Suprapubic skin (tissue), 4 donors: ENCODE results near the gene PTMS. TPM values are rescaled to one million over a fixed set of nuclear protein-coding genes. Genes with fewer than 3 reads are reported as not detected.

Experiments used
- DNase-seq, 2 donors: peaks; one replicate each; pipeline ENCODE4 v3.0.0-alpha.2; 2019; ENCODE audit warnings: low spot score in 2 of 2
- H3K27ac ChIP-seq: fragments of 200-600 bp; sonication (generic); one replicate; pipeline ENCODE4 v1.5.1; 2019
- H3K27me3 ChIP-seq: fragments of 200-600 bp; sonication (generic); one replicate; pipeline ENCODE4 v1.5.1; 2019
- H3K36me3 ChIP-seq: fragments of 200-600 bp; sonication (generic); one replicate; pipeline ENCODE4 v1.5.1; 2019
- H3K4me1 ChIP-seq: fragments of 200-600 bp; sonication (generic); one replicate; pipeline ENCODE4 v1.5.1; 2019
- H3K4me3 ChIP-seq: fragments of 200-600 bp; sonication (generic); one replicate; pipeline ENCODE4 v1.5.1; 2019; ENCODE audit warnings: mild to moderate bottlenecking
- H3K9me3 ChIP-seq: fragments of 200-600 bp; sonication (generic); one replicate; pipeline ENCODE4 v1.5.1; 2019
- CTCF ChIP-seq, 2 donors: fragments of 200-600 bp in 1 of 2; fragments of 450-650 bp in 1 of 2; sonication (generic) in 1 of 2; IDR thresholded peaks; one replicate each; pipeline ENCODE4 v1.5.1; 2016 to 2019; ENCODE audit warnings: antibody characterized with exemption in 2 of 2, mild to moderate bottlenecking in 1 of 2, moderate library complexity in 1 of 2
- EP300 ChIP-seq: sonication (generic); formaldehyde crosslinking; IDR thresholded peaks from one replicate; pipeline ENCODE4 v1.6.1; 2017; ENCODE audit warnings: antibody characterized with exemption
- POLR2A ChIP-seq, 2 donors: fragments of 450-650 bp; IDR thresholded peaks; one replicate each; pipeline ENCODE4 v1.6.1; 2017; ENCODE audit warnings: antibody characterized with exemption in 2 of 2, mild to moderate bottlenecking in 2 of 2, moderate library complexity in 2 of 2
- POLR2AphosphoS5 ChIP-seq, 3 donors: sonication (generic); formaldehyde crosslinking; IDR thresholded peaks; one replicate each; pipeline ENCODE4 v1.6.1; 2017; ENCODE audit warnings: antibody characterized with exemption in 3 of 3
- WGBS: methylation state at CpG from one replicate; pipeline ENCODE4 v1.1.5; 2018; 5-methylcytosine and 5-hydroxymethylcytosine counted together
- total RNA-seq, 4 donors: library from RNA; depleted of rRNA; stranded (reverse); fragments of >200 nt; gene quantifications; one replicate each; pipeline ENCODE4 v1.1.0, GENCODE V29; 2016

PTMS gene
- total RNA-seq, 4 donors from 2014 or later, result 91.2 to 128 (median 99.8) TPM

GRCh38 chr12:6767353-6768319 lies 1.5 kb downstream of the PTMS start:
- Histone ChIP-seq H3K27me3 (no peaks in the 10 kb centered on the region), H3K36me3 (peaks cover 19% of the 10 kb centered on the region), H3K27ac (peak overlapping the region; percentile 95), H3K9me3 (no peaks in the 10 kb centered on the region), H3K4me1 (peaks cover 75% of the 10 kb centered on the region), H3K4me3 (peak overlapping the region; percentile 79)
- WGBS, result 17% methylated on average over 25 of the region's 44 CpGs
- TF ChIP-seq POLR2A (IDR thresholded peaks at IDR 0.05) (no peak), POLR2AphosphoS5 (IDR thresholded peaks at IDR 0.05) (no peak), CTCF (IDR thresholded peaks at IDR 0.05) (no peak), EP300 (no peak)
- DNase-seq, result no peak

GRCh38 chr12:6768437-6768914 lies 2.3 kb downstream of the PTMS start:
- H3K4me3 ChIP-seq, result peak overlapping the region; percentile 79
- no peak overlapping the region for H3K27ac ChIP-seq
- TF ChIP-seq POLR2A (IDR thresholded peaks at IDR 0.05), result no peak
- TF ChIP-seq EP300, result no peak
- no peak for TF ChIP-seq CTCF (IDR thresholded peaks at IDR 0.05)
- no peak for TF ChIP-seq POLR2AphosphoS5 (IDR thresholded peaks at IDR 0.05)
- H3K27me3 ChIP-seq, result no peaks in the 10 kb centered on the region
- peaks cover 19% of the 10 kb centered on the region for H3K36me3 ChIP-seq
- no peak for DNase-seq
- H3K4me1 ChIP-seq, result peaks cover 77% of the 10 kb centered on the region
- H3K9me3 ChIP-seq, result no peaks in the 10 kb centered on the region
- 22% methylated on average over 3 of the region's 6 CpGs for WGBS

GRCh38 chr12:6768990-6769389 lies 2.8 kb downstream of the PTMS start:
- Histone ChIP-seq H3K27ac (no peak overlapping the region), H3K9me3 (no peaks in the 10 kb centered on the region), H3K4me3 (peak overlapping the region; percentile 79), H3K27me3 (no peaks in the 10 kb centered on the region), H3K4me1 (peaks cover 77% of the 10 kb centered on the region), H3K36me3 (peaks cover 19% of the 10 kb centered on the region)
- no peak for DNase-seq
- no peak for TF ChIP-seq EP300
- no peak for TF ChIP-seq POLR2AphosphoS5 (IDR thresholded peaks at IDR 0.05)
- no peak for TF ChIP-seq CTCF (IDR thresholded peaks at IDR 0.05)
- TF ChIP-seq POLR2A (IDR thresholded peaks at IDR 0.05), result no peak
- 49% methylated on average over 6 of the region's 6 CpGs for WGBS

GRCh38 chr12:6769666-6770065 lies 3.5 kb downstream of the PTMS start:
- TF ChIP-seq POLR2AphosphoS5 (IDR thresholded peaks at IDR 0.05) (no peak), CTCF (IDR thresholded peaks at IDR 0.05) (no peak)
- Histone ChIP-seq H3K27me3 (no peaks in the 10 kb centered on the region), H3K4me1 (peaks cover 71% of the 10 kb centered on the region), H3K27ac (no peak overlapping the region), H3K36me3 (peaks cover 19% of the 10 kb centered on the region), H3K4me3 (no peak overlapping the region), H3K9me3 (no peaks in the 10 kb centered on the region)
- DNase-seq, result no peak
- WGBS, result 47% methylated on average over 4 of the region's 4 CpGs

GRCh38 chr12:6770094-6770493 lies 3.9 kb downstream of the PTMS start:
- peaks cover 19% of the 10 kb centered on the region for H3K36me3 ChIP-seq
- no peak for TF ChIP-seq EP300
- no peak for TF ChIP-seq CTCF (IDR thresholded peaks at IDR 0.05)
- TF ChIP-seq POLR2A (IDR thresholded peaks at IDR 0.05), result no peak
- TF ChIP-seq POLR2AphosphoS5 (IDR thresholded peaks at IDR 0.05), result no peak
- H3K4me3 ChIP-seq, result no peak overlapping the region
- DNase-seq, result no peak
- H3K27ac ChIP-seq, result no peak overlapping the region
- H3K4me1 ChIP-seq, result peaks cover 67% of the 10 kb centered on the region
- no peaks in the 10 kb centered on the region for H3K9me3 ChIP-seq
- 78% methylated on average over 8 of the region's 12 CpGs for WGBS
- no peaks in the 10 kb centered on the region for H3K27me3 ChIP-seq
